IPS DF 6.9 (cell line): ENCODE measurements around the gene PICK1.

Experiments used
- DNase-seq: peaks from one replicate; pipeline ENCODE4 v3.0.0-alpha.2; 2013; ENCODE audit warnings: low read depth, low spot score
- H3K27ac ChIP-seq: one replicate; pipeline ENCODE4 v1.5.1; 2013; ENCODE audit warnings: low read length, control low read depth
- H3K27me3 ChIP-seq: 2 replicates; pipeline ENCODE4 v1.6.1; 2013; ENCODE audit warnings: mild to moderate bottlenecking, low read length; ENCODE audit not compliant: control insufficient read depth, insufficient read depth
- H3K36me3 ChIP-seq: 2 replicates; pipeline ENCODE4 v1.6.1; 2013; ENCODE audit warnings: low read length; ENCODE audit not compliant: control insufficient read depth, insufficient read depth
- H3K4me1 ChIP-seq: 2 replicates; pipeline ENCODE4 v1.6.1; 2013; ENCODE audit warnings: low read length; ENCODE audit not compliant: control insufficient read depth, insufficient read depth
- H3K4me3 ChIP-seq: 2 replicates; pipeline ENCODE4 v1.5.1; 2013; ENCODE audit warnings: mild to moderate bottlenecking, low read length
- H3K9me3 ChIP-seq: 2 replicates; pipeline ENCODE4 v1.6.1; 2013; ENCODE audit warnings: low read length, inconsistent platforms; ENCODE audit not compliant: control insufficient read depth, insufficient read depth
- WGBS: extraction: QIAGEN DNeasy Blood & Tissue Kit; methylation state at CpG from one replicate; pipeline ENCODE4 v1.1.7; 2013; ENCODE audit warnings: mixed read lengths, missing lambda C conversion rate; ENCODE audit not compliant: insufficient read length, insufficient coverage; 5-methylcytosine and 5-hydroxymethylcytosine counted together

The PICK1 gene

GRCh38 chr22:38056969-38057891, at the start of gene PICK1:
PICK1 (plus strand) TSS chr22:38057404; CDS start chr22:38057810, 406 bp downstream.
- peak within 1 kb of the TSS; percentile 64; the same call in 1 of the 2 replicates for H3K4me3 ChIP-seq
- H3K4me1 ChIP-seq, result peaks cover 2% of the 10 kb centered on the region; the same call in 1 of the 2 replicates
- H3K27me3 ChIP-seq, result no peaks in the 10 kb centered on the region
- H3K27ac ChIP-seq, result no peak within 1 kb of the TSS
- DNase-seq, result peak; percentile 81
- H3K9me3 ChIP-seq, result no peaks in the 10 kb centered on the region
- WGBS, result no CpG with 5 or more reads among the region's 47 CpGs
- H3K36me3 ChIP-seq, result peaks cover 4% of the 10 kb centered on the region

- no peaks in the 10 kb centered on the region for H3K4me1 ChIP-seq
- no peak overlapping the region for H3K27ac ChIP-seq
- H3K27me3 ChIP-seq, result no peaks in the 10 kb centered on the region
- no peaks in the 10 kb centered on the region for H3K9me3 ChIP-seq
- no CpG with 5 or more reads among the region's 14 CpGs for WGBS
- DNase-seq, result no peak
- H3K4me3 ChIP-seq, result no peak overlapping the region
- H3K36me3 ChIP-seq, result no peaks in the 10 kb centered on the region
These were observed 48.0 kb upstream of the PICK1 start for GRCh38 chr22:38009000-38009806.

GRCh38 chr22:38012604-38013072, 44.6 kb upstream of the PICK1 start:
- no peaks in the 10 kb centered on the region for H3K36me3 ChIP-seq
- no peak overlapping the region for H3K4me3 ChIP-seq
- DNase-seq, result no peak
- no peaks in the 10 kb centered on the region for H3K9me3 ChIP-seq
- H3K4me1 ChIP-seq, result no peaks in the 10 kb centered on the region; the same call in 1 of the 2 replicates
- WGBS, result no CpG with 5 or more reads among the region's 7 CpGs
- no peaks in the 10 kb centered on the region for H3K27me3 ChIP-seq
- no peak overlapping the region for H3K27ac ChIP-seq

- no peak for DNase-seq
- H3K9me3 ChIP-seq, result no peaks in the 10 kb centered on the region
- no peak overlapping the region for H3K27ac ChIP-seq
- no peaks in the 10 kb centered on the region for H3K36me3 ChIP-seq
- WGBS, result no CpG with 5 or more reads among the region's 1 CpG
- peaks cover 2% of the 10 kb centered on the region for H3K4me1 ChIP-seq
- no peak overlapping the region for H3K4me3 ChIP-seq
- H3K27me3 ChIP-seq, result no peaks in the 10 kb centered on the region
These were observed 43.1 kb upstream of the PICK1 start for GRCh38 chr22:38014083-38014482.

GRCh38 chr22:38016182-38017151, 40.7 kb upstream of the PICK1 start:
- no peak for DNase-seq
- peaks cover 4% of the 10 kb centered on the region for H3K4me1 ChIP-seq
- H3K9me3 ChIP-seq, result no peaks in the 10 kb centered on the region
- H3K27me3 ChIP-seq, result no peaks in the 10 kb centered on the region
- H3K36me3 ChIP-seq, result no peaks in the 10 kb centered on the region
- H3K4me3 ChIP-seq, result no peak overlapping the region
- H3K27ac ChIP-seq, result no peak overlapping the region
- no CpG with 5 or more reads among the region's 33 CpGs for WGBS

- Histone ChIP-seq H3K27ac (no peak overlapping the region), H3K4me1 (peaks cover 4% of the 10 kb centered on the region), H3K9me3 (no peaks in the 10 kb centered on the region), H3K4me3 (no peak overlapping the region), H3K27me3 (no peaks in the 10 kb centered on the region), H3K36me3 (no peaks in the 10 kb centered on the region)
- WGBS, result no CpG with 5 or more reads among the region's 7 CpGs
- no peak for DNase-seq
These were observed 39.8 kb upstream of the PICK1 start for GRCh38 chr22:38017272-38017920.

- Histone ChIP-seq H3K27me3 (no peaks in the 10 kb centered on the region), H3K36me3 (no peaks in the 10 kb centered on the region), H3K9me3 (no peaks in the 10 kb centered on the region), H3K27ac (no peak overlapping the region), H3K4me1 (peaks cover 4% of the 10 kb centered on the region), H3K4me3 (no peak overlapping the region)
- WGBS, result no CpG with 5 or more reads among the region's 12 CpGs
- DNase-seq, result no peak
These were observed 39.0 kb upstream of the PICK1 start for GRCh38 chr22:38017939-38018885.

GRCh38 chr22:38018938-38019827, 38.0 kb upstream of the PICK1 start:
- no peaks in the 10 kb centered on the region for H3K36me3 ChIP-seq
- H3K4me3 ChIP-seq, result no peak overlapping the region; the same call in 1 of the 2 replicates
- no peak for DNase-seq
- H3K27me3 ChIP-seq, result no peaks in the 10 kb centered on the region
- H3K27ac ChIP-seq, result no peak overlapping the region
- no peaks in the 10 kb centered on the region for H3K9me3 ChIP-seq
- WGBS, result no CpG with 5 or more reads among the region's 19 CpGs
- peaks cover 4% of the 10 kb centered on the region for H3K4me1 ChIP-seq
